Jurkat, Clone E6-1 (cell line): ENCODE results near the gene WDR73.

Source experiments
- DNase-seq: peaks from one replicate; pipeline ENCODE4 v3.0.0-alpha.2; 2011; ENCODE audit warnings: low read depth, low spot score
- H3K4me3 ChIP-seq: 2 replicates; pipeline ENCODE4 v1.5.1; 2011; ENCODE audit warnings: mild to moderate bottlenecking, low read length, control low read depth, moderate library complexity

The WDR73 gene

GRCh38 chr15:84597296-84597695, 56.8 kb downstream of the WDR73 start:
- no peak overlapping the region for H3K4me3 ChIP-seq
- no peak for DNase-seq

- DNase-seq = no peak
- H3K4me3 ChIP-seq = no peak overlapping the region
These were observed 58.4 kb downstream of the WDR73 start for GRCh38 chr15:84595660-84596059.

- H3K4me3 ChIP-seq = no peak overlapping the region
- no peak for DNase-seq
These were observed 59.3 kb downstream of the WDR73 start for GRCh38 chr15:84594617-84595290.

GRCh38 chr15:84591815-84592214, 62.3 kb downstream of the WDR73 start:
- DNase-seq = no peak
- no peak overlapping the region for H3K4me3 ChIP-seq

- no peak overlapping the region for H3K4me3 ChIP-seq
- DNase-seq = no peak
These were observed 63.7 kb downstream of the WDR73 start for GRCh38 chr15:84590406-84590805.
